SK-N-SH treated with all-trans-retinoic acid at 6 μM for 48 hours (cell line): Measurements from ENCODE around the gene GLMN.

ENCODE experiments used
- ATAC-seq: fragments of 200-7000 bp; cut with Tn5 transposase; 3 replicates; pipeline ENCODE4 v1.9.1; 2020; ENCODE audit warnings: mild to moderate bottlenecking, moderate library complexity
- BACH2 ChIP-seq: fragments of 250-450 bp; sonication (Bioruptor Pico); IDR thresholded peaks from 2 replicates; pipeline ENCODE4 v1.9.0; 2021; ENCODE audit warnings: mild to moderate bottlenecking, borderline replicate concordance
- CREB5 ChIP-seq: fragments of 250-450 bp; sonication (Bioruptor Pico); IDR thresholded peaks from 2 replicates; pipeline ENCODE4 v1.5.1; 2020; ENCODE audit warnings: low read depth, mild to moderate bottlenecking, moderate library complexity
- CSDC2 ChIP-seq: fragments of 250-450 bp; sonication (Bioruptor Pico); IDR thresholded peaks from 2 replicates; pipeline ENCODE4 v1.5.0; 2020; ENCODE audit warnings: mild to moderate bottlenecking, moderate library complexity
- CSRNP3 ChIP-seq: fragments of 250-450 bp; sonication (Bioruptor Pico); IDR thresholded peaks from 2 replicates; pipeline ENCODE4 v1.5.1; 2021; ENCODE audit warnings: mild to moderate bottlenecking, moderate library complexity
- ESRRG ChIP-seq: fragments of 250-450 bp; sonication (Bioruptor Pico); IDR thresholded peaks from 2 replicates; pipeline ENCODE4 v1.6.1; 2021; ENCODE audit warnings: mild to moderate bottlenecking
- GLIS3 ChIP-seq: fragments of 250-450 bp; sonication (Bioruptor Pico); IDR thresholded peaks from 2 replicates; pipeline ENCODE4 v1.5.0; 2020; ENCODE audit warnings: mild to moderate bottlenecking, moderate library complexity
- ISL1 ChIP-seq: fragments of 250-450 bp; sonication (Bioruptor Pico); IDR thresholded peaks from 2 replicates; pipeline ENCODE4 v2.1.2; 2022; ENCODE audit warnings: mild to moderate bottlenecking, moderate library complexity
- PATZ1 ChIP-seq: fragments of 250-450 bp; sonication (Bioruptor Pico); IDR thresholded peaks from 2 replicates; pipeline ENCODE4 v1.8.0; 2020; ENCODE audit warnings: mild to moderate bottlenecking, moderate library complexity, borderline replicate concordance
- POU6F1 ChIP-seq: fragments of 250-450 bp; sonication (Bioruptor Pico); IDR thresholded peaks from 2 replicates; pipeline ENCODE4 v1.8.0; 2021; ENCODE audit warnings: low read depth, mild to moderate bottlenecking, moderate library complexity, borderline replicate concordance
- PPARA ChIP-seq: fragments of 250-450 bp; sonication (Bioruptor Pico); IDR thresholded peaks from 2 replicates; pipeline ENCODE4 v1.5.0; 2020; ENCODE audit warnings: mild to moderate bottlenecking, borderline replicate concordance
- RARB ChIP-seq: fragments of 250-450 bp; sonication (Bioruptor Pico); IDR thresholded peaks from 2 replicates; pipeline ENCODE4 v1.8.0; 2021; ENCODE audit warnings: mild to moderate bottlenecking, moderate library complexity
- SNAI2 ChIP-seq: fragments of 250-450 bp; sonication (Bioruptor Pico); IDR thresholded peaks from 2 replicates; pipeline ENCODE4 v1.5.0; 2020; ENCODE audit warnings: mild to moderate bottlenecking, moderate library complexity
- TCF4 ChIP-seq: fragments of 250-450 bp; sonication (Bioruptor Pico); IDR thresholded peaks from 2 replicates; pipeline ENCODE4 v1.8.0; 2021; ENCODE audit warnings: mild to moderate bottlenecking, moderate library complexity, borderline replicate concordance
- ZC3H10 ChIP-seq: fragments of 250-450 bp; sonication (Bioruptor Pico); IDR thresholded peaks from 2 replicates; pipeline ENCODE4 v1.5.1; 2021; ENCODE audit warnings: mild to moderate bottlenecking, moderate library complexity
- ZFP3 ChIP-seq: fragments of 250-450 bp; sonication (Bioruptor Pico); IDR thresholded peaks from 2 replicates; pipeline ENCODE4 v1.5.0; 2020; ENCODE audit warnings: mild to moderate bottlenecking, moderate library complexity
- ZFP30 ChIP-seq: fragments of 450-650 bp; formaldehyde crosslinking; IDR thresholded peaks from 2 replicates; pipeline ENCODE4 v1.5.0; 2022; ENCODE audit warnings: mild to moderate bottlenecking, moderate library complexity
- ZNF565 ChIP-seq: fragments of 450-650 bp; formaldehyde crosslinking; conservative IDR thresholded peaks from 2 replicates; pipeline ENCODE4 v1.5.0; 2020; ENCODE audit warnings: low read depth, mild to moderate bottlenecking, moderate library complexity
- ZNF70 ChIP-seq: fragments of 450-650 bp; formaldehyde crosslinking; IDR thresholded peaks from 2 replicates; pipeline ENCODE4 v1.5.0; 2020; ENCODE audit warnings: mild to moderate bottlenecking, moderate library complexity
- ZNF8 ChIP-seq: fragments of 450-650 bp; formaldehyde crosslinking; IDR thresholded peaks from 2 replicates; pipeline ENCODE4 v1.5.0; 2020; ENCODE audit warnings: mild to moderate bottlenecking, moderate library complexity

Gene GLMN

GRCh38 chr1:92346866-92347640 is 48.3 kb upstream of the GLMN start:
- ATAC-seq: no peak
- TF ChIP-seq ISL1 (CRISPR knock-in tag) (no peak), PATZ1 (CRISPR knock-in tag) (no peak), BACH2 (no peak), PPARA (CRISPR knock-in tag) (no peak)

GRCh38 chr1:92343061-92343460 is 44.3 kb upstream of the GLMN start:
- TF ChIP-seq RARB (CRISPR knock-in tag) (no peak), CREB5 (CRISPR knock-in tag) (no peak), ZFP30 (no peak), TCF4 (CRISPR knock-in tag) (no peak), ZNF8 (CRISPR knock-in tag) (no peak), ZFP3 (CRISPR knock-in tag) (no peak)
- ATAC-seq: no peak

- TF ChIP-seq ESRRG (CRISPR knock-in tag): no peak
- no peak for TF ChIP-seq RARB (CRISPR knock-in tag)
- TF ChIP-seq POU6F1: no peak
- no peak for TF ChIP-seq ZFP30
- TF ChIP-seq PPARA (CRISPR knock-in tag): no peak
- no peak for TF ChIP-seq SNAI2
- no peak for TF ChIP-seq ISL1 (CRISPR knock-in tag)
- no peak for TF ChIP-seq GLIS3 (CRISPR knock-in tag)
- no peak for TF ChIP-seq PATZ1 (CRISPR knock-in tag)
- no peak for TF ChIP-seq CSDC2 (CRISPR knock-in tag)
- no peak for TF ChIP-seq ZNF70 (CRISPR knock-in tag)
- TF ChIP-seq ZC3H10 (CRISPR knock-in tag): no peak
- no peak for TF ChIP-seq CREB5 (CRISPR knock-in tag)
- TF ChIP-seq TCF4 (CRISPR knock-in tag): no peak
- TF ChIP-seq ZFP3 (CRISPR knock-in tag): no peak
- ATAC-seq: no peak
Observed at GRCh38 chr1:92342401-92342800, 43.6 kb upstream of the GLMN start.

GRCh38 chr1:92340154-92340553 is 41.4 kb upstream of the GLMN start:
- no peak for ATAC-seq
- TF ChIP-seq BACH2 (no peak), PATZ1 (CRISPR knock-in tag) (no peak), ZNF565 (CRISPR knock-in tag) (no peak), CSRNP3 (no peak), ZFP3 (CRISPR knock-in tag) (no peak), SNAI2 (no peak), CSDC2 (CRISPR knock-in tag) (no peak), POU6F1 (no peak), PPARA (CRISPR knock-in tag) (no peak), CREB5 (CRISPR knock-in tag) (no peak), GLIS3 (CRISPR knock-in tag) (no peak)
